Measurements from ENCODE around the gene TBC1D17.

DNA sequence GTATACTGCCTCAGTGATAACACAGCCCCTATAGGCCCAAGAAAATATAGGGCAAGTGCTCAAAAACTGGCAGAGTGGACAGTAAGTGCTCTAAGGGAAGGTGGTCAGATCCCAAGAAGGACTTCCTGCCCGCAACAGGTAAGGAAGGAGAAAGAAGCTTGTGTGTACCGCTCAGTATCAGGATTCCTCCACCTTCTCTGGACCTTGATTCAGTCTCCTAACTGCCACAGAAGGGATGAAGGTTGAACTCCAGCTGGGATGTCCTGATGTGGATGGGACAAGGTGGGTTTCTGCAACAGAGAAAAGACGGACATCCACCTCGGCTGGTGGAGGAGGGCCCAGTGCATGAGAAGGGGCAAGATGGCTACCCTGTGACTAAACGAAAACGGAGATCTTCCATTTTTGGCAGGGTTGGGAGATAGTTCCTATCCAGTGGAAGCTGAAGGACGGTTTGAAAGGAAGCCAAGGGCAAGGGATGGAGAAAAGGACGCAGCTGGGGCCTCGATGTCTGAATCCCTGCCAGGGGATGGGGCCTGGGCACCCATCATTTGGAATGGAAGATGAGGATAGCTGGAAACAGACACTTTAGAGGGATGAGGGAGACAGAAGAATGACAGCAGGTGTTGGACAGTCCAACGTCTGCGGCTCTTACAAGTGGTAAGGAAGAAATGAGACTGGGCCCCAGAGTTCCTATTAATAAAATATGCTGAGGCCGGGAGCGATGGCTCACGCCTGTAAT is 50.2 kb downstream of the TBC1D17 start:
- TF ChIP-seq POLR2A (IDR thresholded peaks at IDR 0.05; ENCODE audit: low read length) = no peak
- no peak for TF ChIP-seq GATA1 (IDR thresholded peaks at IDR 0.05; ENCODE audit: low read depth, low read length)

All from erythroblast (primary cell).